ENCODE measurements around the gene DNAJC25. TPM values are rescaled to one million over a fixed set of nuclear protein-coding genes. Genes with fewer than 3 reads are reported as not detected.

The DNAJC25 gene
- total and polyA plus RNA-seq, 2 donors (not counting 1 experiment from before 2014, with no cell fraction given), result 7.3 to 10.6 TPM

DNA sequence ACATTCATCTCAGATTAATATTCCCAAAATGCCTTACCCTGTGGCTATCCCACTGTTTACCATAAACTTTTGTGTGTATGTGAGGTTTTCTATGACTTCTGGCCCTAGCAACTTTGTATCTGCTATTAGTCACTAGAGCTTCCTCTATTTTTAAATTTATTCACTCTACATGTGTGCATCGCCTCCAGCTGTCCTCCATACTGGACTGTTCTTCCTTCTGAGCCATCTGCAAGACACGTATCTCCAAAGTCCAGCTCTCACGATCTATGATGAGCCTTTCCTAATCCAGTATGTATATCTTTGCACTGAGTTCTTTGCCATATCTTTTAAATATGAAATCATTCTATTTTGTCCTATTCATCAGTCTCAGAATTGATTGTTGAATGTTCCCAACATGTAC is 28.6 kb downstream of the DNAJC25 start:
- Histone ChIP-seq H3K4me2 (ENCODE audit: extremely low read depth, insufficient read depth, low read length) (no peak overlapping the region), H3K27me3 (ENCODE audit: control insufficient read depth, insufficient read depth, low read length) (no peaks in the 10 kb centered on the region), H3K4me1 (ENCODE audit: control insufficient read depth, extremely low read depth, insufficient read depth, low read length) (no peaks in the 10 kb centered on the region), H3K9ac (ENCODE audit: insufficient read depth, low read length) (no peak overlapping the region), H3K4me3 (replicated peaks in 1 of 4; ENCODE audit: control extremely low read depth in 1 of 4, insufficient read depth in 1 of 4, low read depth in 3 of 4, low read length in 4 of 4) (no peak overlapping the region), H3K27ac (ENCODE audit: insufficient read depth, low read length) (no peak overlapping the region), H4K20me1 (ENCODE audit: control insufficient read depth, extremely low read depth, insufficient read depth, low read length) (no peaks in the 10 kb centered on the region), H2AFZ (ENCODE audit: low read length) (no peak overlapping the region), H3K36me3 (ENCODE audit: control insufficient read depth, insufficient read depth, low read length) (peaks cover 2% of the 10 kb centered on the region), H3K9me3 (ENCODE audit: control insufficient read depth, insufficient read depth, low read depth, low read length) (no peaks in the 10 kb centered on the region), H3K79me2 (ENCODE audit: control insufficient read depth, insufficient read depth, low read length) (peaks cover 23% of the 10 kb centered on the region)
- TF ChIP-seq EZH2 (IDR thresholded peaks at IDR 0.05; ENCODE audit: low read length, missing control alignments), result no peak
- TF ChIP-seq, protein P1, sequence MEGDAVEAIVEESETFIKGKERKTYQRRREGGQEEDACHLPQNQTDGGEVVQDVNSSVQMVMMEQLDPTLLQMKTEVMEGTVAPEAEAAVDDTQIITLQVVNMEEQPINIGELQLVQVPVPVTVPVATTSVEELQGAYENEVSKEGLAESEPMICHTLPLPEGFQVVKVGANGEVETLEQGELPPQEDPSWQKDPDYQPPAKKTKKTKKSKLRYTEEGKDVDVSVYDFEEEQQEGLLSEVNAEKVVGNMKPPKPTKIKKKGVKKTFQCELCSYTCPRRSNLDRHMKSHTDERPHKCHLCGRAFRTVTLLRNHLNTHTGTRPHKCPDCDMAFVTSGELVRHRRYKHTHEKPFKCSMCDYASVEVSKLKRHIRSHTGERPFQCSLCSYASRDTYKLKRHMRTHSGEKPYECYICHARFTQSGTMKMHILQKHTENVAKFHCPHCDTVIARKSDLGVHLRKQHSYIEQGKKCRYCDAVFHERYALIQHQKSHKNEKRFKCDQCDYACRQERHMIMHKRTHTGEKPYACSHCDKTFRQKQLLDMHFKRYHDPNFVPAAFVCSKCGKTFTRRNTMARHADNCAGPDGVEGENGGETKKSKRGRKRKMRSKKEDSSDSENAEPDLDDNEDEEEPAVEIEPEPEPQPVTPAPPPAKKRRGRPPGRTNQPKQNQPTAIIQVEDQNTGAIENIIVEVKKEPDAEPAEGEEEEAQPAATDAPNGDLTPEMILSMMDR (conservative IDR thresholded peaks at IDR 0.05 in 1 of 2, IDR thresholded peaks at IDR 0.05 in 1 of 2; ENCODE audit: low read depth in 1 of 2, low read length in 2 of 2), result no peak
- no peak for DNase-seq (ENCODE audit: low read depth in 2 of 2)

DNA sequence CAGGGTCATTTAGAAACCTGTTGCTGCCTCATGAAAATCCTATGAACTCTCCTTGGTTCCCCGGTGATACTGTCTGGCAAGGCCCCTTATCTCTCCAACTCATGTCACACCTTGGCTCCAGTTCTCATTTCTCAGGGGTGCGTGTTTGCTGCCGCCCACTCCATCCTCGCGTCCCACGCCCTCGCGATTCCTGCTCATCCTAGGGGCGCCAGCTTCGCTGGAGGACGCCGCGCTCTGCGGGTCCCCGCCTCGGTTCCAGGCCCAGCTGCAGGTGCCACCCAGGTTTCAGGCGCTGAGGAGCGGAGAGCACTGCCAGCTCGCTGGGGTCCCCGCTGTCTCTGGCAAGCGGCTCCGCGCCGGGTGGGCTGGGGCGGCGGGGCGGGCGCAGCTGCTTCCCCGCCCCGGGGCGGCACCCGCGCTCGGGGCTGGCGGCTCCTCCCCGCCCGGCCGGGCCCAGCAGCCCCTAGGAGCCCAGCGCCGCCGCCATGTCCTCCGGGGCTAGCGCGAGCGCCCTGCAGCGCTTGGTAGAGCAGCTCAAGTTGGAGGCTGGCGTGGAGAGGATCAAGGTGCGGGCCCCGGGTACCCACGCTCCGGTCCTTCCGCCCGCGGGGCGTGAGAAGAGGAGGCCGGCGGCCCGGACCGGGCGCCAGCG is 30.1 kb downstream of the DNAJC25 start, which contains the start of gene GNG10:
TSS of gene GNG10 (plus strand) at position 456 of the 652 bp plus-strand sequence. CDS start at position 486, 30 bp downstream.
- H3K79me2 ChIP-seq (ENCODE audit: control insufficient read depth, insufficient read depth, low read length), result peaks cover 28% of the 10 kb centered on the region
- H3K4me2 ChIP-seq (ENCODE audit: extremely low read depth, insufficient read depth, low read length), result peak within 1 kb of the TSS; percentile 94
- no peaks in the 10 kb centered on the region for H4K20me1 ChIP-seq (ENCODE audit: control insufficient read depth, extremely low read depth, insufficient read depth, low read length)
- H3K27ac ChIP-seq (ENCODE audit: insufficient read depth, low read length), result peak within 1 kb of the TSS; percentile 69
- peak within 1 kb of the TSS; percentile 64 to 87 (median 68) for H3K4me3 ChIP-seq (replicated peaks in 1 of 4; ENCODE audit: control extremely low read depth in 1 of 4, insufficient read depth in 1 of 4, low read depth in 3 of 4, low read length in 4 of 4)
- TF ChIP-seq EZH2 (IDR thresholded peaks at IDR 0.05; ENCODE audit: low read length, missing control alignments), result no peak
- TF ChIP-seq, protein P1 (conservative IDR thresholded peaks at IDR 0.05 in 1 of 2, IDR thresholded peaks at IDR 0.05 in 1 of 2; ENCODE audit: low read depth in 1 of 2, low read length in 2 of 2), result no peak
- H3K27me3 ChIP-seq (ENCODE audit: control insufficient read depth, insufficient read depth, low read length), result no peaks in the 10 kb centered on the region
- H2AFZ ChIP-seq (ENCODE audit: low read length), result peak within 1 kb of the TSS; percentile 81
- DNase-seq (ENCODE audit: low read depth in 2 of 2), result peak; percentile 35 to 58
- no peaks in the 10 kb centered on the region for H3K36me3 ChIP-seq (ENCODE audit: control insufficient read depth, insufficient read depth, low read length)
- peak within 1 kb of the TSS; percentile 65 for H3K9ac ChIP-seq (ENCODE audit: insufficient read depth, low read length)
- H3K9me3 ChIP-seq (ENCODE audit: control insufficient read depth, insufficient read depth, low read depth, low read length), result no peaks in the 10 kb centered on the region
- H3K4me1 ChIP-seq (ENCODE audit: control insufficient read depth, extremely low read depth, insufficient read depth, low read length), result no peaks in the 10 kb centered on the region

DNA sequence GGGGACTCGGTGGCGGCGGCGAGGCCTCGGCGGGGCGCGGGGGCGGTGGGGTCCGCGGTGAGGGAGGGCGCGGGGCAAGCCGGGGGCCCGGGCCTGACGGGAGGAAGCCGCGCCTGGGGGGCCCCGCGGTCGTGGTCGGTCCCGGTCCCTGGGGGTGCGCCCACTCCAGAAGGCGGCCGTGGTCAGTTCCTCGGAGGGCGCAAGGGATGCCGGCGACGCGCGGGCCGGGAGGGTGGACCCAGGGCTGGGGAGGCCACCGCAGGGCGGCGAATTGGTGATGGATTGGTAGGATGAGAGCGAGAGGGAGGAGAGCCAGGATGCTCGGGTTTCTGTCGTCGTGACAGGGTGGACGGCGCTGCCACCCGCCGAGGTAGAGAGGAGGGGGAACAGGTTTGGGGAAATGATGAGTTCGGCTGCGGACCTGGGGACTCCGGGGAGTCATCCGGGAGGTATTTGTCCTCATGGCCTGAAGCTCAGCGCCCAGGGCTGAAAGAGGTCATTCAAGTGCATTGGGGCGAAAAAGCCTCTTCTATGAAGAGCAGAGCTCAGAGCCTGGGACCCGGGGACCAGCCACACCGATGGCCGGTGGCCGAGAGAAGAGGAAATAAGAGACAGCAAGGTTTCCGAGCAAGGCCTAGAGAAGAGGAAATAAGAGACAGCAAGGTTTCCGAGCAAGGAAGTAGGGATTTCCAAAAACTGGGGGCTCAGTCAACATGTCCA is 30.8 kb downstream of the DNAJC25 start:
- H3K4me1 ChIP-seq (ENCODE audit: control insufficient read depth, extremely low read depth, insufficient read depth, low read length), result no peaks in the 10 kb centered on the region
- H2AFZ ChIP-seq (ENCODE audit: low read length), result peak overlapping the region; percentile 68
- TF ChIP-seq, protein P1 (conservative IDR thresholded peaks at IDR 0.05 in 1 of 2, IDR thresholded peaks at IDR 0.05 in 1 of 2; ENCODE audit: low read depth in 1 of 2, low read length in 2 of 2), result no peak
- TF ChIP-seq EZH2 (IDR thresholded peaks at IDR 0.05; ENCODE audit: low read length, missing control alignments), result no peak
- no peaks in the 10 kb centered on the region for H3K36me3 ChIP-seq (ENCODE audit: control insufficient read depth, insufficient read depth, low read length)
- no peaks in the 10 kb centered on the region for H3K27me3 ChIP-seq (ENCODE audit: control insufficient read depth, insufficient read depth, low read length)
- peak overlapping the region; percentile 94 for H3K4me2 ChIP-seq (ENCODE audit: extremely low read depth, insufficient read depth, low read length)
- H3K27ac ChIP-seq (ENCODE audit: insufficient read depth, low read length), result peak overlapping the region; percentile 69
- DNase-seq (ENCODE audit: low read depth in 2 of 2), result peak; percentile 34 to 38
- H3K9ac ChIP-seq (ENCODE audit: insufficient read depth, low read length), result peak overlapping the region; percentile 65
- peak overlapping the region; percentile 64 to 87 (median 68) for H3K4me3 ChIP-seq (replicated peaks in 1 of 4; ENCODE audit: control extremely low read depth in 1 of 4, insufficient read depth in 1 of 4, low read depth in 3 of 4, low read length in 4 of 4)
- no peaks in the 10 kb centered on the region for H3K9me3 ChIP-seq (ENCODE audit: control insufficient read depth, insufficient read depth, low read depth, low read length)
- no peaks in the 10 kb centered on the region for H4K20me1 ChIP-seq (ENCODE audit: control insufficient read depth, extremely low read depth, insufficient read depth, low read length)
- peaks cover 28% of the 10 kb centered on the region for H3K79me2 ChIP-seq (ENCODE audit: control insufficient read depth, insufficient read depth, low read length)
